ENCODE measurements around the gene HMG20A.
A peak's percentile ranks its signal among the peaks of the same experiment; 100 is the strongest.
"Not testable (repeated sequence)": the region's sequence is repeated elsewhere in the genome, so short reads cannot be mapped to it uniquely, and the experiment has no call there.

Gene HMG20A

GRCh38 chr15:77420610-77421369 lies at the start of gene HMG20A:
Gene HMG20A, plus strand, starts transcription at chr15:77420888. Its CDS starts 37,520 bp downstream, at chr15:77458408.
- peak; percentile 47 for DNase-seq (ENCODE audit: low spot score)

GRCh38 chr15:77371850-77372563 lies 48.7 kb upstream of the HMG20A start:
- no peak for DNase-seq (ENCODE audit: low spot score)

GRCh38 chr15:77373441-77373840 lies 47.2 kb upstream of the HMG20A start:
- DNase-seq (ENCODE audit: low spot score), result no peak

- DNase-seq (ENCODE audit: low spot score), result no peak
Measured at GRCh38 chr15:77375133-77375532, 45.6 kb upstream of the HMG20A start.

GRCh38 chr15:77376770-77377169 lies 43.9 kb upstream of the HMG20A start:
- DNase-seq (ENCODE audit: low spot score), result no peak

- DNase-seq (ENCODE audit: low spot score), result no peak
Measured at GRCh38 chr15:77380033-77380432, 40.7 kb upstream of the HMG20A start.

GRCh38 chr15:77384086-77384485 lies 36.6 kb upstream of the HMG20A start:
- DNase-seq (ENCODE audit: low spot score), result no peak

GRCh38 chr15:77384589-77385359 lies 35.9 kb upstream of the HMG20A start:
- no peak for DNase-seq (ENCODE audit: low spot score)

- DNase-seq (ENCODE audit: low spot score), result no peak
Measured at GRCh38 chr15:77386626-77387025, 34.1 kb upstream of the HMG20A start.

GRCh38 chr15:77387365-77388105 lies 33.2 kb upstream of the HMG20A start:
- no peak for DNase-seq (ENCODE audit: low spot score)

- DNase-seq (ENCODE audit: low spot score), result no peak
Measured at GRCh38 chr15:77391372-77391951, 29.2 kb upstream of the HMG20A start.

GRCh38 chr15:77392762-77393470 lies 27.8 kb upstream of the HMG20A start:
- DNase-seq (ENCODE audit: low spot score), result no peak

- DNase-seq (ENCODE audit: low spot score), result no peak
Measured at GRCh38 chr15:77393471-77393840, 27.2 kb upstream of the HMG20A start.

GRCh38 chr15:77395013-77395774 lies 25.5 kb upstream of the HMG20A start:
- no peak for DNase-seq (ENCODE audit: low spot score)

- DNase-seq (ENCODE audit: low spot score), result no peak
Measured at GRCh38 chr15:77396692-77397091, 24.0 kb upstream of the HMG20A start.

- DNase-seq (ENCODE audit: low spot score), result no peak
Measured at GRCh38 chr15:77398927-77399326, 21.8 kb upstream of the HMG20A start.

GRCh38 chr15:77400258-77400657 lies 20.4 kb upstream of the HMG20A start:
- no peak for DNase-seq (ENCODE audit: low spot score)

- no peak for DNase-seq (ENCODE audit: low spot score)
Measured at GRCh38 chr15:77402740-77403379, 17.8 kb upstream of the HMG20A start.

- DNase-seq (ENCODE audit: low spot score), result not testable (repeated sequence)
Measured at GRCh38 chr15:77406173-77406759, 14.4 kb upstream of the HMG20A start.

All from CD4-positive, alpha-beta T cell treated with Interleukin-6 at 100 ng/mL for 8 hours (primary cell).